GM12873 (cell line): ENCODE measurements around the gene NETO2.

ENCODE experiments used
- TF ChIP-seq, protein P1 (sequence below): IDR thresholded peaks from 2 replicates; pipeline ENCODE4 v1.5.1; 2012; ENCODE audit warnings: low read depth, mild to moderate bottlenecking, moderate library complexity, low read length, control low read depth; ENCODE audit not compliant: insufficient read depth; ENCODE audit errors: missing control alignments

NETO2 gene

GRCh38 chr16:47052666-47053640 lies 90.8 kb downstream of the NETO2 start:
- TF ChIP-seq, protein P1, sequence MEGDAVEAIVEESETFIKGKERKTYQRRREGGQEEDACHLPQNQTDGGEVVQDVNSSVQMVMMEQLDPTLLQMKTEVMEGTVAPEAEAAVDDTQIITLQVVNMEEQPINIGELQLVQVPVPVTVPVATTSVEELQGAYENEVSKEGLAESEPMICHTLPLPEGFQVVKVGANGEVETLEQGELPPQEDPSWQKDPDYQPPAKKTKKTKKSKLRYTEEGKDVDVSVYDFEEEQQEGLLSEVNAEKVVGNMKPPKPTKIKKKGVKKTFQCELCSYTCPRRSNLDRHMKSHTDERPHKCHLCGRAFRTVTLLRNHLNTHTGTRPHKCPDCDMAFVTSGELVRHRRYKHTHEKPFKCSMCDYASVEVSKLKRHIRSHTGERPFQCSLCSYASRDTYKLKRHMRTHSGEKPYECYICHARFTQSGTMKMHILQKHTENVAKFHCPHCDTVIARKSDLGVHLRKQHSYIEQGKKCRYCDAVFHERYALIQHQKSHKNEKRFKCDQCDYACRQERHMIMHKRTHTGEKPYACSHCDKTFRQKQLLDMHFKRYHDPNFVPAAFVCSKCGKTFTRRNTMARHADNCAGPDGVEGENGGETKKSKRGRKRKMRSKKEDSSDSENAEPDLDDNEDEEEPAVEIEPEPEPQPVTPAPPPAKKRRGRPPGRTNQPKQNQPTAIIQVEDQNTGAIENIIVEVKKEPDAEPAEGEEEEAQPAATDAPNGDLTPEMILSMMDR, result no peak

- TF ChIP-seq, protein P1, result no peak
Measured at GRCh38 chr16:47051031-47051430, 92.7 kb downstream of the NETO2 start.

DNA sequence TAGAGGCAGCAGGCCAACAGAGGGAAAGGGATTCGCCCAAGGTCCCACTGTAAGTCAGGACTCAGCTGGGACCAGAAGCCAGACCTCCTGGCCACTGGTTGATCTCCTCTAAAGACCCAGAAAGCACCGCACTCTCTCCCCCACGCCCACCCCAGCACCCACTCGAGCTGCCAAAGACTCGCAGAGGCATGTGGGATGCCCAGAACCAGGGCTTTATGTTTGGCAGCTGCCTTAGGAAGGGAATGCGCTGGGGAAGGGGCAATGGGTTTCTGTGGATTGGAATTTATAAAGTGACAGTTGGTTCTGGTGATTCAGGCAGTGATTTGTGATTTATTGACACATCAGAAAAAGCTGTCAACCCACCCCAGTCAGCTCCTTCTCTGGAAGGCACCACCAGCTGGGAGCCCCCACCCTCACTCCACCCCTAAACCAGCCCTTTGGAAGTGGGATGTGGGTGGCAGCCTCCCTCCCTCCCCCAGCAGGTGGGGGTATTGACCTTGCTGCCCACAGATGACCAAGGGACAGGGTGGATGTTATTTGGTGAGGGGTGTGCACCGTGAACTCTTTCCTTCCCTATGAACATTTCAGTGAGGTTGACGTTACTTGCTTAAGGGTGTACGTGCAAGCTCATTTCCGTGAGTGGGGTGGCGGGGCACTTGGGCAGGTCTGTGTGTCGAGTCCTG lies 93.7 kb downstream of the NETO2 start:
- TF ChIP-seq, protein P1, result no peak

GRCh38 chr16:47047524-47048203 lies 96.1 kb downstream of the NETO2 start:
- TF ChIP-seq, protein P1, result no peak

DNA sequence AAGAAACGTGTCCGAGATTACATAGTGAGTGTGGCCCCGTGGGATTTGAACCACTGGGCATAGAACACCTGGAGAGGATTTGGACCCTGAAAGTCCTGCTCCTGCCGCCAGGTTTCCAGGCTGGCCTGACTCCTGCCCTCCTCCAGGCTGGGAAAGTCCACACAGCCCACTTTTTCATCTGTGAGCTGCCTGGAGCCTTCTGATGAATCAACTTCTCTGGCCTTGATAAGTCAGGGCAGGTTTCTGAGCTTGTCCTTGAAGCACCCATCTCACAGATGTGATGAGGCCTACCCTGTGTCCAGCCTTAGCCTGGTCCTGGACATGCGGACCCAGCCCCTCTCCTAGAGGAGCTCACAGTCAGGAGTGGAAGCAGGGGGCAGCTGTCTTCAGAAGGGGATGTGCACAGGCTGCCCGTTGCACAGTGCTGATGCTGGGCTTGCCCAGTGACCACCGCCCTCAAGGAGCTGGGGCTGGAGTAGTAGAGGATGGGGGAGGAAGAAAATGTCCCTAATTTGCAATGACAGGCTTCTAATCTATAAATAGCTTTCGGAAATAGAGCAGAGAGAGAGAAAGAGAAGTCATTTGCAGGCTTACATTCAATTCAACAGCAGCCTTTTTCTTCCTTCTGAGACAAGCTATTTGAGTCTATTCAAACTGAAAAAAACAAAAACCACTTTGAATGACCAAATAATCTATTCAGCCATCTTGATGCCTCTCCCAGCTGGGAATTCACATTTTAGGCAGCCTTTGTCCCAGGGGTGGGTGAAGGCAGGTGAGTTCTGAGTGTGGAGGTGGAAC lies 96.8 kb downstream of the NETO2 start:
- TF ChIP-seq, protein P1, result no peak

GRCh38 chr16:47045459-47045858 lies 98.3 kb downstream of the NETO2 start:
- TF ChIP-seq, protein P1, result no peak

DNA sequence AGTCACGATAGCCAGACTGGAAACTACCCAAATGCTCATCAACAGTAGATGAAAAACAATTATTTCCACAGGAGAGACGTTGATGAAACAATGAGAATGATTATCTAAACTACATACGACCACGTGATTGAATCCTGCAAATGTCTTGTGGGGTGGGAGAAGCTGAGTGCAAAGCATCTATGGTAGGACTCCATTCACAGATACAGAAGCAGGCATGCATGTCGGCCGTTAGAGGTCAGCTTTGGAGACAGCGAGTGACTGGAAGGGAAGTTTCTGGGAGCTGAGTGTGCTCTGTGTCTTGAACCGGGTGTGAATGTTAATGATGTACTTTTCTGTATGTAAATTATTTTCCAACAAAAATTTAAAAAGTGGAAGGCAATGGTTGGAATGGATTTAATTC lies 98.7 kb downstream of the NETO2 start:
- TF ChIP-seq, protein P1, result no peak
